Breast epithelium (tissue), 4 donors: Measurements from ENCODE around the gene AMACR. TPM values are rescaled to one million over a fixed set of nuclear protein-coding genes. Genes with fewer than 3 reads are reported as not detected.

Source experiments
- DNase-seq, 2 donors: peaks; one replicate each; pipeline ENCODE4 v3.0.0-alpha.2; 2019; ENCODE audit warnings: low spot score in 2 of 2
- H3K27ac ChIP-seq, 2 donors: fragments of 200-600 bp; sonication (generic) in 1 of 2; one replicate each; pipeline ENCODE4 v1.5.1; 2016 to 2019; ENCODE audit warnings: mild to moderate bottlenecking in 1 of 2
- H3K27me3 ChIP-seq, 2 donors: fragments of 200-600 bp; sonication (generic) in 1 of 2; one replicate each; pipeline versions ENCODE4 v1.5.1 to v1.6.0; 2017 to 2019; ENCODE audit warnings: control low read depth in 1 of 2, mild to moderate bottlenecking in 1 of 2
- H3K36me3 ChIP-seq: fragments of 200-600 bp; one replicate; pipeline ENCODE4 v1.5.1; 2019
- H3K4me1 ChIP-seq, 2 donors: fragments of 200-600 bp; sonication (generic); one replicate each; pipeline ENCODE4 v1.5.1; 2016 to 2019; ENCODE audit warnings: control low read depth in 1 of 2
- H3K4me3 ChIP-seq, 3 donors: fragments of 200-600 bp; sonication (generic); 1 replicate in 2 of 3; 2 replicates in 1 of 3; pipeline ENCODE4 v1.5.1; 2016 to 2019; ENCODE audit warnings: mild to moderate bottlenecking in 3 of 3, moderate library complexity in 2 of 3
- H3K9me3 ChIP-seq, 2 donors: fragments of 200-600 bp; sonication (generic) in 1 of 2; one replicate each; pipeline ENCODE4 v1.5.1; 2016 to 2019; ENCODE audit warnings: control low read depth in 1 of 2
- POLR2A ChIP-seq: fragments of 450-650 bp; IDR thresholded peaks from one replicate; pipeline ENCODE4 v1.6.1; 2016; ENCODE audit warnings: antibody characterized with exemption, mild to moderate bottlenecking, moderate library complexity
- POLR2AphosphoS5 ChIP-seq, 3 donors: sonication (generic); formaldehyde crosslinking; IDR thresholded peaks; one replicate each; pipeline ENCODE4 v1.6.1; 2017; ENCODE audit warnings: antibody characterized with exemption in 3 of 3
- intact Hi-C: fragments of 100-400 bp; cut with DNase I; formaldehyde crosslinking; loops from one replicate; pipeline ENCODE4 v1.15.1; 2023; ENCODE audit warnings: low total_unique reads
- total RNA-seq, 3 donors: library from RNA; depleted of rRNA; stranded (reverse); fragments of >200 nt; gene quantifications; one replicate each; pipeline ENCODE4 v1.1.0, GENCODE V29; 2016
- TF ChIP-seq, protein P1 (sequence below), 3 donors: fragments of 450-650 bp; IDR thresholded peaks; one replicate each; pipeline ENCODE4 v1.5.1; 2016 to 2017; ENCODE audit warnings: antibody characterized with exemption in 3 of 3, mild to moderate bottlenecking in 3 of 3, moderate library complexity in 3 of 3

Gene AMACR
- total RNA-seq: 10 to 100 TPM in 2 of 3 donors, 1 to 10 TPM in 1; 8.2 to 14.4 (median 13.8) TPM

DNA sequence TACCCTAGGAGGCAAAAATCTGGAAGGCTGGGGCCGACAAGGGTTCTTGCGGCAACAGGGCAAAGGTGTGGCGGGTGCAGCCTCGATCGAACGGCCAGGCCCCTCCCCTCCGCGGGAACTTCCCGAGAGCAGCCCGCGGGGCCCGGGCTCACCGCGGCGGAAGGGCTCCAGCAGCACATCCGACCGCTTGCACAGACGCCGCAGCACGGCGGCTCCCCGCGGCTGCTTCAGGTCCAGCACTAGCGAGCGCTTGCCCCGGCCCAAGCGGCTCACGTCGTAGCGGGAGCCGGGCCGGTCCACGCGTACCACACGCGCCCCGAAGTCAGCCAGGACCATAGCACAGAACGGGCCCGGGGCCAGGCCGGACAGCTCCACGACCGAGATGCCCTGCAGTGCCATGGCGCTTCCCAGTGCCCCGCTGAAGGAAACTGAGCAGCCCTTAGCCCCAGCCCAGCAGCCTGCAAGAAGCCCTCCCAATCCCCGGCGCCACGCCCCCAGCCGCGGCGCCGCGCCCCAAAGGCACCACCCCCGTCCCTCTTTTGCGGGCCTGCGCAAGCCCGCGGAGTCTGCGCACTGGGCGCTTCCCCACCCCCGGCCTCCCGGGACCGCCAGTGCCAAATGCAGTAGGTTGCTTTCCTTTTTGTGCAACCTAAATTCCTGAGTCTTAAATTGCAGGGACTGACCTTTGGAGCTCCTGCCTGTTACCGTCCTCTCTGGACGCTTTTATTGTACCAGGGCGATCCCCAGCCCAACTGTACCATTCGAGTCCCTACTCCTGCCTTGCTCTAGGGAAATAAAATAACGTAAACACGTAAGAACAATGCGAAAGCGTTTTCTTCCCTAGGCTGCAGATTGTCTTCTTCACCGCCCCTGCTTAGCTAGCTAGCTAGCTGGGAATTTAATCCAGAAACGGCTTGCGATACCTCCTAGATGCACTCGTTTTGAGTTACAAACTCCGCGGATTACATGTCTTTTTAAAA, at the start of gene AMACR:
AMACR (minus strand) TSS at position 430 of the 980 bp plus-strand sequence; CDS start at position 399, 31 bp downstream.
- H3K27me3 ChIP-seq: no peaks in the 10 kb centered on the region
- H3K9me3 ChIP-seq: no peaks in the 10 kb centered on the region
- DNase-seq: peak; percentile 85 to 88
- intact Hi-C loops: no loop called here
- H3K4me3 ChIP-seq: peak within 1 kb of the TSS; percentile 70 to 74 (median 74)
- no peaks in the 10 kb centered on the region for H3K36me3 ChIP-seq
- TF ChIP-seq POLR2AphosphoS5 (IDR thresholded peaks at IDR 0.05) (peak; percentile 10 to 42 (median 38)), POLR2A (peak; percentile 49)
- TF ChIP-seq, protein P1, sequence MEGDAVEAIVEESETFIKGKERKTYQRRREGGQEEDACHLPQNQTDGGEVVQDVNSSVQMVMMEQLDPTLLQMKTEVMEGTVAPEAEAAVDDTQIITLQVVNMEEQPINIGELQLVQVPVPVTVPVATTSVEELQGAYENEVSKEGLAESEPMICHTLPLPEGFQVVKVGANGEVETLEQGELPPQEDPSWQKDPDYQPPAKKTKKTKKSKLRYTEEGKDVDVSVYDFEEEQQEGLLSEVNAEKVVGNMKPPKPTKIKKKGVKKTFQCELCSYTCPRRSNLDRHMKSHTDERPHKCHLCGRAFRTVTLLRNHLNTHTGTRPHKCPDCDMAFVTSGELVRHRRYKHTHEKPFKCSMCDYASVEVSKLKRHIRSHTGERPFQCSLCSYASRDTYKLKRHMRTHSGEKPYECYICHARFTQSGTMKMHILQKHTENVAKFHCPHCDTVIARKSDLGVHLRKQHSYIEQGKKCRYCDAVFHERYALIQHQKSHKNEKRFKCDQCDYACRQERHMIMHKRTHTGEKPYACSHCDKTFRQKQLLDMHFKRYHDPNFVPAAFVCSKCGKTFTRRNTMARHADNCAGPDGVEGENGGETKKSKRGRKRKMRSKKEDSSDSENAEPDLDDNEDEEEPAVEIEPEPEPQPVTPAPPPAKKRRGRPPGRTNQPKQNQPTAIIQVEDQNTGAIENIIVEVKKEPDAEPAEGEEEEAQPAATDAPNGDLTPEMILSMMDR (IDR thresholded peaks at IDR 0.05): no peak
- peak within 1 kb of the TSS; percentile 76 to 84 for H3K27ac ChIP-seq
- no peaks in the 10 kb centered on the region for H3K4me1 ChIP-seq

DNA sequence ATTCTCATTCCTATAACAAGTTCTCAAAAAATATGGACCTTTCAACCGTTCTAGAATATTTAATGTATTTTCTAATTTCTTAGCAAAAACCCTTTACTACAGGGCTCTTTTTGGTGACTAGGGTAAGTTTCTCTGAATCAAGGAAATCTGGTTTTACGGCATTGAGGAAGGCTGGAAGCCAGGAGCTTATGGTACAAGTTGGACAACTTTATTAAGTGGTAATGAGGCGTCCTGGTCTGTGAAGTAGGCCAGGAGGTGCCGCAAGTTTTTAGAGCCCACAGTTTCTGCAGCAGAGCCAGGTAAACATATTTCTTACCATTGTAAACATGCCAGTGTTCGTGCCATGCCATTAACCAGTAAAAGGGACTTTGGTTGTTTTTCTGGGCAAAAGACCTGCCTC, 49.7 kb upstream of the AMACR start:
- TF ChIP-seq POLR2A: no peak
- TF ChIP-seq, protein P1 (IDR thresholded peaks at IDR 0.05): no peak
- TF ChIP-seq POLR2AphosphoS5 (IDR thresholded peaks at IDR 0.05): no peak
- H3K27me3 ChIP-seq: no peaks in the 10 kb centered on the region
- no peaks in the 10 kb centered on the region for H3K36me3 ChIP-seq
- no peaks in the 10 kb centered on the region for H3K4me1 ChIP-seq
- no peak overlapping the region for H3K27ac ChIP-seq
- H3K4me3 ChIP-seq: no peak overlapping the region
- no peaks in the 10 kb centered on the region for H3K9me3 ChIP-seq
- no peak for DNase-seq
- intact Hi-C loops: no loop called here

DNA sequence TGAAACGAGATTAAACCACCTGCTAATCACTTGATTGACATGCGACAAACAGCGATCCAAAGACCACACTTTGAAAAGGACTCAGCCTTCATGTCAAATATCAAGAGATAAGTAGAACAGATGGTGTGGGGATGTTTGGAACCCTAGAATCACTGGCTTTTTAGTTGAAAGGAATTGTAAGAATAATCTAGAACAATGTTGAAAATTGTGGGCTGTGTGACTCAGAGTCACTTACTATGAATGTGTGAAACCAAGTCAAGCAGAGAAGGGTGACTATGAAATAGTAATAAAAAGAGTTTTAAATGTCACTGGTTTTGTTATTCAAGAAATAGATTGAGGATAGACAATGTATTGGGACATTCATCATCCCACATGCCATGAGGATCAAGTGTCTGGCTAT, 49.3 kb upstream of the AMACR start:
- no peaks in the 10 kb centered on the region for H3K9me3 ChIP-seq
- intact Hi-C loops: no loop called here
- TF ChIP-seq, protein P1 (IDR thresholded peaks at IDR 0.05): no peak
- TF ChIP-seq POLR2AphosphoS5 (IDR thresholded peaks at IDR 0.05) (no peak), POLR2A (no peak)
- no peaks in the 10 kb centered on the region for H3K27me3 ChIP-seq
- H3K4me1 ChIP-seq: no peaks in the 10 kb centered on the region
- no peak overlapping the region for H3K27ac ChIP-seq
- DNase-seq: no peak
- H3K4me3 ChIP-seq: no peak overlapping the region
- H3K36me3 ChIP-seq: no peaks in the 10 kb centered on the region

DNA sequence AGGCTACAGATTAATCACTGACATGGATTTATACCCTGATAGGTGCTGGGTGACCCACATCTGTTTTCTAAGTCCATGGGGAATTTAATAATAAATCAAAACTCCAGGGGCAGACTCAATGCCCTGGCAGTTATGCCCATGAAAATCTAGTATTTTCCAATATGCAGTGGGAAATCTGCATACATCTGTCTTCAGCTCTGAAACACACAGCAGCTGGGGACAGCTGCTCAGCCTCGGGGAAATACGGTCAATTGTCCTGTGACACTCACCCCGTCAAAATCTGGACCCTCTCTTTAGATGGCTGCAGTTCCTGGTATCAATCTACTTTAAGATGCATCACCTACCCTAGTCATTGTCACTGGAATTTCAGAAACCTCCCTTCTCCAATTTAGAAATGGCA, 47.8 kb upstream of the AMACR start:
- intact Hi-C loops: no loop called here

More for the DNA sequence above, 47.8 kb upstream of the AMACR start:
- Histone ChIP-seq H3K9me3 (no peaks in the 10 kb centered on the region), H3K27ac (no peak overlapping the region), H3K4me1 (no peaks in the 10 kb centered on the region), H3K27me3 (no peaks in the 10 kb centered on the region), H3K4me3 (no peak overlapping the region), H3K36me3 (no peaks in the 10 kb centered on the region)
- TF ChIP-seq, protein P1 (IDR thresholded peaks at IDR 0.05): no peak
- TF ChIP-seq POLR2AphosphoS5 (IDR thresholded peaks at IDR 0.05): no peak
- no peak for TF ChIP-seq POLR2A
- DNase-seq: no peak
